Endodermal cell (in vitro differentiated cells): ENCODE measurements around the gene LEKR1. TPM values are rescaled to one million over a fixed set of nuclear protein-coding genes. Genes with fewer than 3 reads are reported as not detected.

ENCODE experiments used
- DNase-seq: peaks from one replicate; pipeline ENCODE4 v3.0.0-alpha.2; 2017
- H3K27ac ChIP-seq: 2 replicates; pipeline ENCODE4 v1.5.1; 2013; ENCODE audit warnings: mild to moderate bottlenecking, low read depth, low read length, moderate library complexity
- H3K27me3 ChIP-seq: 2 replicates; pipeline ENCODE4 v1.6.1; 2013; ENCODE audit warnings: mild to moderate bottlenecking, low read length, moderate library complexity; ENCODE audit not compliant: insufficient read depth, control insufficient read depth, poor library complexity, severe bottlenecking
- H3K36me3 ChIP-seq: 2 replicates; pipeline ENCODE4 v1.7.0; 2013; ENCODE audit warnings: mild to moderate bottlenecking, low read length, moderate library complexity; ENCODE audit not compliant: control insufficient read depth, insufficient read depth
- H3K4me1 ChIP-seq: one replicate; pipeline ENCODE4 v1.7.0; 2013; ENCODE audit warnings: low read length; ENCODE audit not compliant: control insufficient read depth, insufficient read depth
- H3K4me3 ChIP-seq: 2 replicates; pipeline ENCODE4 v1.5.1; 2013; ENCODE audit warnings: mild to moderate bottlenecking, low read length, moderate library complexity
- H3K9ac ChIP-seq: 2 replicates; pipeline ENCODE4 v1.6.1; 2013; ENCODE audit warnings: mild to moderate bottlenecking, low read length, moderate library complexity; ENCODE audit not compliant: poor library complexity, severe bottlenecking; ENCODE audit errors: extremely low read depth
- H3K9me3 ChIP-seq: 2 replicates; pipeline ENCODE4 v1.6.1; 2013; ENCODE audit warnings: mild to moderate bottlenecking, low read length, moderate library complexity; ENCODE audit not compliant: control insufficient read depth
- H3K27ac Mint-ChIP-seq: 2 replicates; pipeline ENCODE4 v1.8.0; 2020; ENCODE audit warnings: mixed read lengths
- H3K27me3 Mint-ChIP-seq: 2 replicates; pipeline ENCODE4 v1.8.0; 2021; ENCODE audit warnings: mild to moderate bottlenecking, mixed read lengths; ENCODE audit not compliant: insufficient read depth
- H3K36me3 Mint-ChIP-seq: 2 replicates; pipeline ENCODE4 v1.8.0; 2020; ENCODE audit warnings: low read depth, mixed read lengths
- H3K4me1 Mint-ChIP-seq: 2 replicates; pipeline ENCODE4 v1.8.0; 2020; ENCODE audit warnings: mixed read lengths
- H3K4me3 Mint-ChIP-seq: 2 replicates; pipeline ENCODE4 v1.8.0; 2020; ENCODE audit warnings: mild to moderate bottlenecking, moderate library complexity, mixed read lengths
- H3K9me3 Mint-ChIP-seq: 2 replicates; pipeline ENCODE4 v1.8.0; 2020; ENCODE audit warnings: mild to moderate bottlenecking, mixed read lengths
- CTCF ChIP-seq: fragments of 200-600 bp; sonication (generic); conservative IDR thresholded peaks from 2 replicates; pipeline ENCODE4 v1.5.0; 2021; ENCODE audit warnings: antibody characterized with exemption, mild to moderate bottlenecking
- WGBS, 2 experiments: methylation state at CpG; one replicate each; pipeline versions ENCODE4 v1.1.5 to v1.1.7; 2013; ENCODE audit warnings: missing lambda C conversion rate in 2 of 2, mixed read lengths in 1 of 2; ENCODE audit not compliant: insufficient coverage in 1 of 2, insufficient read length in 1 of 2; 5-methylcytosine and 5-hydroxymethylcytosine counted together
- total RNA-seq, 2 donors: library from RNA; stranded (reverse); fragmentation: NEBNext Ultra II Directional in 1 of 2; extraction: Animal tissue kit (Norgen Biotek cat#: 25700) in 1 of 2; gene quantifications; 2 replicates in 1 of 2; 3 replicates in 1 of 2; pipeline ENCODE4 v1.2.1, GENCODE V29; 2021

The LEKR1 gene
- total RNA-seq, 2 donors from 2014 or later: 1.0 to 1.2 TPM

DNA sequence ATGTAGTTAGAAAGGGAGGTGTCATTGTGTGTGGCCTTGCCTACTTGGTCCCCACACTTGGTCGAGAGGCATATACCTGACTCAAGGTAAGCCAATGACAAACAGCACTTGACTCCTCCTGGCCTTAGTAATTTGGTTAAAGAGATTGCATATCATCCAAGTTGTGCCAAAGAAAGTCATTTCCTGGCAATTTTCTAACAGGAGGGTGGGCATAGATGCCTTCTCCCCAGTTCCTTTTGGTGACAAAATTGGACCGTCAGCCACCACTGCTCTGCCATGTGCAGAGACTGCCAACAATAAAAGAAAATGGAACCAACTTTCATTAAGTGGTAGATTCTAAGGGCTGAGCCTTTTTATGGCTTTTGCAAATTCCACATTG lies 7.9 kb upstream of the LEKR1 start:
- H3K27me3 ChIP-seq: peaks cover 25% of the 10 kb centered on the region
- 80 to 93% methylated on average over 1 to 2 of the region's 2 CpGs for WGBS, 2 experiments
- no peak overlapping the region for H3K27ac ChIP-seq
- H3K9ac ChIP-seq: no peak overlapping the region
- Mint-ChIP-seq H3K27ac (no peak overlapping the region), H3K9me3 (peaks cover 11% of the 10 kb centered on the region), H3K27me3 (peaks cover 52% of the 10 kb centered on the region), H3K36me3 (peaks cover 7% of the 10 kb centered on the region), H3K4me1 (peaks cover 12% of the 10 kb centered on the region), H3K4me3 (no peak overlapping the region)
- no peaks in the 10 kb centered on the region for H3K36me3 ChIP-seq
- H3K4me1 ChIP-seq: peaks cover 2% of the 10 kb centered on the region
- no peak overlapping the region for H3K4me3 ChIP-seq
- peaks cover 6% of the 10 kb centered on the region for H3K9me3 ChIP-seq
- no peak for DNase-seq
- no peak for TF ChIP-seq CTCF

DNA sequence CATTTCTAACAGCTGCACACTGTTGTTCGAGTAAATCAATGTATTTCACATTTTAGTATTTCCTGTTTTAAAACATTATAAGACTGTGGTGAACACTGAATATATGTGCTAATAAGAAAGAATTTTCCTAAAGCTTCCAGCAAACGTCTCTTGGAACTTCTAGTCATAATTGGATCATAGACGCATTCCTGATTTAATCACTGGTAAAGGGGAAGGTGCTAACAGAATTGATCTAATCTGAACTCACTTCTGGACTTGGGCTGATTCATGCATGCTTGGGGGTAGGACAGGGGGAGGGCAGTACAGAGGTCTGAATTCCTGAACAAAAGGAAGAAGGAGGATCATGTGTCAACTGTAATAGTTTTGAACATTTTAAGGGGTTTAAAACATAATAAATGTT lies 7.3 kb upstream of the LEKR1 start:
- Mint-ChIP-seq H3K4me3 (no peak overlapping the region), H3K4me1 (peaks cover 12% of the 10 kb centered on the region), H3K27me3 (peaks cover 50% of the 10 kb centered on the region), H3K36me3 (peaks cover 7% of the 10 kb centered on the region), H3K9me3 (peaks cover 12% of the 10 kb centered on the region), H3K27ac (no peak overlapping the region)
- no peaks in the 10 kb centered on the region for H3K36me3 ChIP-seq
- H3K9ac ChIP-seq: no peak overlapping the region
- 91 to 100% methylated on average over 1 to 3 of the region's 3 CpGs for WGBS, 2 experiments
- H3K4me3 ChIP-seq: no peak overlapping the region
- H3K27ac ChIP-seq: no peak overlapping the region
- peaks cover 6% of the 10 kb centered on the region for H3K9me3 ChIP-seq
- no peak for TF ChIP-seq CTCF
- H3K27me3 ChIP-seq: peaks cover 25% of the 10 kb centered on the region
- H3K4me1 ChIP-seq: peaks cover 2% of the 10 kb centered on the region
- DNase-seq: no peak

GRCh38 chr3:156819842-156820691 lies 6.1 kb upstream of the LEKR1 start:
- Histone ChIP-seq H3K27me3 (peaks cover 25% of the 10 kb centered on the region), H3K4me1 (peaks cover 2% of the 10 kb centered on the region), H3K36me3 (no peaks in the 10 kb centered on the region), H3K9me3 (peaks cover 6% of the 10 kb centered on the region), H3K4me3 (no peak overlapping the region), H3K9ac (no peak overlapping the region), H3K27ac (no peak overlapping the region)
- Mint-ChIP-seq H3K4me3 (no peak overlapping the region), H3K4me1 (peaks cover 12% of the 10 kb centered on the region), H3K27me3 (peaks cover 42% of the 10 kb centered on the region), H3K27ac (no peak overlapping the region), H3K9me3 (peaks cover 12% of the 10 kb centered on the region), H3K36me3 (peaks cover 7% of the 10 kb centered on the region)
- TF ChIP-seq CTCF: no peak
- no peak for DNase-seq
- WGBS, 2 experiments: 94% methylated on average over 6 of the region's 6 CpGs; no CpG with 5 or more reads in 1 of the 2 experiments
